Measurements from ENCODE around the gene ANP32E.

Gene ANP32E

DNA sequence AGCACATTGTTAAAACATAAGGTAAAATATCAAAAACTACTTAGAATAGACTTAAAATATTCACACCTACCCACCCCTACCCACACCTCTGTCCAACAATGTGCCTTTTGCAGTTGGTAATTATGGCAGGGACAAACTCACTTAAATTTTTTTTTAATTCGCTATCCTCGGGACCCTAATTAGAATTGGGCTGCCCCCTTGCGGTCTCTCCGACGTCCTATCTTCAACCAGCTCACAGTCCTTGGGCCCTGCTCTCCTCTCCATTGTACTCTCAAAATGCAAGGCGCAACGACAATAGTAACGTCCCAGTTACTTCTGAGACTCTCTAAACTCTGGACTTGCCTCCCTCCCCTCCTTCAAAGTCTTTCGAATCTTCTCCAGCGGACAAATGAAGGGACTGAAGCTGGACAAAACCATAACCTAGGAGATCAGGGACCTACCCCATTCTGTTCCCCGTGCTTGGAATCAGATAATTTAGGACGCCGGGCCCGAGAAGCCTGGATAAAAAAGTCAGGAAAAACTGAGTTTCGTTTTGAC is 45.4 kb upstream of the ANP32E start (continued):
- TF ChIP-seq KLF16 (tag by site-specific recombination; IDR thresholded peaks at IDR 0.05) (no peak), ZNF701 (tag by site-specific recombination; IDR thresholded peaks at IDR 0.05) (no peak), ZNF580 (tag by site-specific recombination; IDR thresholded peaks at IDR 0.05) (0 out of 2 replicates have a peak, but pooled peaks have one; percentile 18), SP7 (tag by site-specific recombination; IDR thresholded peaks at IDR 0.05) (no peak), CTCF (tag by site-specific recombination; IDR thresholded peaks at IDR 0.05) (peak; percentile 60)
- TF ChIP-seq, protein P1, sequence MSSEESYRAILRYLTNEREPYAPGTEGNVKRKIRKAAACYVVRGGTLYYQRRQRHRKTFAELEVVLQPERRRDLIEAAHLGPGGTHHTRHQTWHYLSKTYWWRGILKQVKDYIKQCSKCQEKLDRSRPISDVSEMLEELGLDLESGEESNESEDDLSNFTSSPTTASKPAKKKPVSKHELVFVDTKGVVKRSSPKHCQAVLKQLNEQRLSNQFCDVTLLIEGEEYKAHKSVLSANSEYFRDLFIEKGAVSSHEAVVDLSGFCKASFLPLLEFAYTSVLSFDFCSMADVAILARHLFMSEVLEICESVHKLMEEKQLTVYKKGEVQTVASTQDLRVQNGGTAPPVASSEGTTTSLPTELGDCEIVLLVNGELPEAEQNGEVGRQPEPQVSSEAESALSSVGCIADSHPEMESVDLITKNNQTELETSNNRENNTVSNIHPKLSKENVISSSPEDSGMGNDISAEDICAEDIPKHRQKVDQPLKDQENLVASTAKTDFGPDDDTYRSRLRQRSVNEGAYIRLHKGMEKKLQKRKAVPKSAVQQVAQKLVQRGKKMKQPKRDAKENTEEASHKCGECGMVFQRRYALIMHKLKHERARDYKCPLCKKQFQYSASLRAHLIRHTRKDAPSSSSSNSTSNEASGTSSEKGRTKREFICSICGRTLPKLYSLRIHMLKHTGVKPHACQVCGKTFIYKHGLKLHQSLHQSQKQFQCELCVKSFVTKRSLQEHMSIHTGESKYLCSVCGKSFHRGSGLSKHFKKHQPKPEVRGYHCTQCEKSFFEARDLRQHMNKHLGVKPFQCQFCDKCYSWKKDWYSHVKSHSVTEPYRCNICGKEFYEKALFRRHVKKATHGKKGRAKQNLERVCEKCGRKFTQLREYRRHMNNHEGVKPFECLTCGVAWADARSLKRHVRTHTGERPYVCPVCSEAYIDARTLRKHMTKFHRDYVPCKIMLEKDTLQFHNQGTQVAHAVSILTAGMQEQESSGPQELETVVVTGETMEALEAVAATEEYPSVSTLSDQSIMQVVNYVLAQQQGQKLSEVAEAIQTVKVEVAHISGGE (tag by site-specific recombination; conservative IDR thresholded peaks at IDR 0.05; ENCODE audit: low read depth) = no peak
- TF ChIP-seq, protein P2, sequence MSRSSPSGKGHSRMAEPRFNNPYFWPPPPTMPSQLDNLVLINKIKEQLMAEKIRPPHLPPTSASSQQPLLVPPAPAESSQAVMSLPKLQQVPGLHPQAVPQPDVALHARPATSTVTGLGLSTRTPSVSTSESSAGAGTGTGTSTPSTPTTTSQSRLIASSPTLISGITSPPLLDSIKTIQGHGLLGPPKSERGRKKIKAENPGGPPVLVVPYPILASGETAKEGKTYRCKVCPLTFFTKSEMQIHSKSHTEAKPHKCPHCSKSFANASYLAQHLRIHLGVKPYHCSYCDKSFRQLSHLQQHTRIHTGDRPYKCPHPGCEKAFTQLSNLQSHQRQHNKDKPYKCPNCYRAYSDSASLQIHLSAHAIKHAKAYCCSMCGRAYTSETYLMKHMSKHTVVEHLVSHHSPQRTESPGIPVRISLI (tag by site-specific recombination; IDR thresholded peaks at IDR 0.05) = peak; percentile 71; the same call in 1 of the 2 replicates

DNA sequence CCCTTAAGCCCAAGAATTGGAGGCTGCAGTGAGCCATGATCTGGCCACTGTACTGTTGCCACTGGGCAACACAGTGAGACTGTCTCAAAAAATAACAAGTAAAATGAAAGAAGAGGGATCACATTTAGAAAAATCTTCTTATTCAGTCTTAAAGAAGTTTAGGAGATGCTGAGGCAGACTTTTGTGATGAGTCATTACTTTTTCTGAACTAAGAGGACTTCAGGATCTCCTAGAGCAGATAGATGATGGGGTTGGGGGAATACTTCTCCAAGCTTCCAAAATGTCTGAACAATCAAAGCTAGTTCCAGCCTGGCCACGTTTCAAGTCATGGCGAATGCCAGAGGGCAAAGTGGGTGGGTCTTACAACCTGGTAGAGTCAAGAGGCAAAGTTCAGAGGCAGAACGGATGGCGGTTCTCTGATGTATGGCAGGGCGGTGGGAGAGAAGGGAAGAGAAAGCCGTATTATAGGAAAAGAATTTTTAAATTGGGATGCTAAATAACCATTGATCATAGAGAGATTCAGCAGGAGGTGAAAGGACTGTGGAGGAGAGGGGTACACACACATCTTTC is 44.3 kb upstream of the ANP32E start:
- no peak overlapping the region for H3K4me3 ChIP-seq (ENCODE audit: low read depth, low read length)
- CTCF ChIA-PET = interaction anchor here (0.9 to 5.8 kb wide), 6 partner anchors 9 to 29 kb away, joined by 3 to 101 read pairs (median 8); partner anchors contain the start of genes APH1A, C1orf54 and CA14
- POLR2A ChIA-PET = no interaction called here
- no peak overlapping the region for H3K27ac ChIP-seq (ENCODE audit: extremely low read depth, low read depth, low read length)
- H3K36me3 ChIP-seq (ENCODE audit: control insufficient read depth in 2 of 2, insufficient read depth in 1 of 2, low read length in 2 of 2) = peaks cover 0 to 9% of the 10 kb centered on the region in 2 experiments; a peak in 1 of 3 replicates
- TF ChIP-seq ZNF114 (tag by site-specific recombination; IDR thresholded peaks at IDR 0.05) = no peak
- TF ChIP-seq ZNF560 (tag by site-specific recombination; IDR thresholded peaks at IDR 0.05; ENCODE audit: borderline replicate concordance) = no peak
- no peak for TF ChIP-seq ZNF302 (tag by site-specific recombination; IDR thresholded peaks at IDR 0.05; ENCODE audit: low read depth)
- no peak for TF ChIP-seq ZNF548 (tag by site-specific recombination; IDR thresholded peaks at IDR 0.05)
- no peak for TF ChIP-seq ZNF280D (tag by site-specific recombination; IDR thresholded peaks at IDR 0.05)
- TF ChIP-seq ZNF473 (tag by site-specific recombination; IDR thresholded peaks at IDR 0.05) = no peak
- no peak for TF ChIP-seq ZNF24 (tag by site-specific recombination; IDR thresholded peaks at IDR 0.05)
- no peak for TF ChIP-seq HOXD13 (CRISPR knock-in tag; IDR thresholded peaks at IDR 0.05; ENCODE audit: borderline replicate concordance)
- TF ChIP-seq, protein P3, sequence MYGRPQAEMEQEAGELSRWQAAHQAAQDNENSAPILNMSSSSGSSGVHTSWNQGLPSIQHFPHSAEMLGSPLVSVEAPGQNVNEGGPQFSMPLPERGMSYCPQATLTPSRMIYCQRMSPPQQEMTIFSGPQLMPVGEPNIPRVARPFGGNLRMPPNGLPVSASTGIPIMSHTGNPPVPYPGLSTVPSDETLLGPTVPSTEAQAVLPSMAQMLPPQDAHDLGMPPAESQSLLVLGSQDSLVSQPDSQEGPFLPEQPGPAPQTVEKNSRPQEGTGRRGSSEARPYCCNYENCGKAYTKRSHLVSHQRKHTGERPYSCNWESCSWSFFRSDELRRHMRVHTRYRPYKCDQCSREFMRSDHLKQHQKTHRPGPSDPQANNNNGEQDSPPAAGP (tag by site-specific recombination; IDR thresholded peaks at IDR 0.05) = no peak
- TF ChIP-seq, protein P4, sequence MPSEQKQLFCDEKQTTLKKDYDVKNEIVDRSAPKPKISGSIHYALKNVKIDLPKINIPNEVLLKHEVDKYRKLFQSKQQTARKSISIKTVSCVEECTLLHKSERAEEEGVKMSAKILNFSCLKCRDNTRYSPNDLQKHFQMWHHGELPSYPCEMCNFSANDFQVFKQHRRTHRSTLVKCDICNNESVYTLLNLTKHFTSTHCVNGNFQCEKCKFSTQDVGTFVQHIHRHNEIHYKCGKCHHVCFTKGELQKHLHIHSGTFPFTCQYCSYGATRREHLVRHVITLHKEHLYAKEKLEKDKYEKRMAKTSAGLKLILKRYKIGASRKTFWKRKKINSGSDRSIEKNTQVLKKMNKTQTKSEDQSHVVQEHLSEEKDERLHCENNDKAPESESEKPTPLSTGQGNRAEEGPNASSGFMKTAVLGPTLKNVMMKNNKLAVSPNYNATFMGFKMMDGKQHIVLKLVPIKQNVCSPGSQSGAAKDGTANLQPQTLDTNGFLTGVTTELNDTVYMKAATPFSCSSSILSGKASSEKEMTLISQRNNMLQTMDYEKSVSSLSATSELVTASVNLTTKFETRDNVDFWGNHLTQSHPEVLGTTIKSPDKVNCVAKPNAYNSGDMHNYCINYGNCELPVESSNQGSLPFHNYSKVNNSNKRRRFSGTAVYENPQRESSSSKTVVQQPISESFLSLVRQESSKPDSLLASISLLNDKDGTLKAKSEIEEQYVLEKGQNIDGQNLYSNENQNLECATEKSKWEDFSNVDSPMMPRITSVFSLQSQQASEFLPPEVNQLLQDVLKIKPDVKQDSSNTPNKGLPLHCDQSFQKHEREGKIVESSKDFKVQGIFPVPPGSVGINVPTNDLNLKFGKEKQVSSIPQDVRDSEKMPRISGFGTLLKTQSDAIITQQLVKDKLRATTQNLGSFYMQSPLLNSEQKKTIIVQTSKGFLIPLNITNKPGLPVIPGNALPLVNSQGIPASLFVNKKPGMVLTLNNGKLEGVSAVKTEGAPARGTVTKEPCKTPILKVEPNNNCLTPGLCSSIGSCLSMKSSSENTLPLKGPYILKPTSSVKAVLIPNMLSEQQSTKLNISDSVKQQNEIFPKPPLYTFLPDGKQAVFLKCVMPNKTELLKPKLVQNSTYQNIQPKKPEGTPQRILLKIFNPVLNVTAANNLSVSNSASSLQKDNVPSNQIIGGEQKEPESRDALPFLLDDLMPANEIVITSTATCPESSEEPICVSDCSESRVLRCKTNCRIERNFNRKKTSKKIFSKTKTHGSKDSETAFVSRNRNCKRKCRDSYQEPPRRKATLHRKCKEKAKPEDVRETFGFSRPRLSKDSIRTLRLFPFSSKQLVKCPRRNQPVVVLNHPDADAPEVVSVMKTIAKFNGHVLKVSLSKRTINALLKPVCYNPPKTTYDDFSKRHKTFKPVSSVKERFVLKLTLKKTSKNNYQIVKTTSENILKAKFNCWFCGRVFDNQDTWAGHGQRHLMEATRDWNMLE (tag by site-specific recombination; conservative IDR thresholded peaks at IDR 0.05; ENCODE audit: low read depth) = no peak
- H3K9me3 ChIP-seq (ENCODE audit: control insufficient read depth, insufficient read depth, low read depth, low read length) = no peaks in the 10 kb centered on the region
- H3K4me1 ChIP-seq (ENCODE audit: control insufficient read depth, insufficient read depth, low read length) = no peaks in the 10 kb centered on the region

All from HEK293 (cell line).